HepG2 (cell line): ENCODE data around the gene MYO7A. TPM values are rescaled to one million over a fixed set of nuclear protein-coding genes. Genes with fewer than 3 reads are reported as not detected.

Experiments
- ASH2L ChIP-seq: fragments of 300-600, 200-600 bp; sonication (generic); IDR thresholded peaks from 2 replicates; pipeline ENCODE4 v1.7.0; 2017; ENCODE audit warnings: low read depth, mild to moderate bottlenecking, moderate library complexity, mixed read lengths, low read length; ENCODE audit not compliant: insufficient read length
- ELF4 ChIP-seq: sonication (generic); formaldehyde crosslinking; IDR thresholded peaks from 2 replicates; pipeline ENCODE4 v1.5.0; 2020; ENCODE audit warnings: missing genetic modification reagents, mild to moderate bottlenecking, moderate library complexity, borderline replicate concordance
- GLMP ChIP-seq: sonication (generic); formaldehyde crosslinking; IDR thresholded peaks from 2 replicates; pipeline ENCODE4 v1.9.0; 2021; ENCODE audit warnings: missing genetic modification reagents, mild to moderate bottlenecking, borderline replicate concordance
- HMGA1 ChIP-seq: sonication (generic); formaldehyde crosslinking; conservative IDR thresholded peaks from 2 replicates; pipeline ENCODE4 v1.4.0; 2020; ENCODE audit warnings: missing genetic modification reagents
- KDM4B ChIP-seq: sonication (generic); formaldehyde crosslinking; IDR thresholded peaks from 2 replicates; pipeline ENCODE4 v1.4.0; 2020; ENCODE audit warnings: missing genetic modification reagents
- MLLT10 ChIP-seq: sonication (generic); formaldehyde crosslinking; IDR thresholded peaks from 2 replicates; pipeline ENCODE4 v1.4.0; 2020; ENCODE audit warnings: missing genetic modification reagents
- NFKBIZ ChIP-seq: IDR thresholded peaks from 2 replicates; pipeline ENCODE4 v1.6.1; 2018; ENCODE audit warnings: missing genetic modification reagents, missing compliant biosample characterization
- PHF8 ChIP-seq: sonication (generic); formaldehyde crosslinking; IDR thresholded peaks from 2 replicates; pipeline ENCODE4 v1.5.0; 2020; ENCODE audit warnings: missing genetic modification reagents
- SATB2 ChIP-seq: sonication (generic); formaldehyde crosslinking; IDR thresholded peaks from 2 replicates; pipeline ENCODE4 v1.5.0; 2020; ENCODE audit warnings: missing genetic modification reagents
- ZBTB4 ChIP-seq: sonication (generic); formaldehyde crosslinking; IDR thresholded peaks from 2 replicates; pipeline ENCODE4 v1.4.0; 2020; ENCODE audit warnings: missing genetic modification reagents, mild to moderate bottlenecking, borderline replicate concordance
- ZNF3 ChIP-seq: IDR thresholded peaks from 2 replicates; pipeline ENCODE4 v1.7.0; 2017; ENCODE audit warnings: inconsistent platforms
- ZNF335 ChIP-seq: sonication (generic); formaldehyde crosslinking; IDR thresholded peaks from 2 replicates; pipeline ENCODE4 v1.4.0; 2020; ENCODE audit warnings: missing genetic modification reagents
- ZNF350 ChIP-seq: sonication (generic); formaldehyde crosslinking; IDR thresholded peaks from 2 replicates; pipeline ENCODE4 v1.4.0; 2020; ENCODE audit warnings: mild to moderate bottlenecking, low read depth, missing genetic modification reagents, borderline replicate concordance
- ZNF549 ChIP-seq: sonication (generic); formaldehyde crosslinking; IDR thresholded peaks from 2 replicates; pipeline ENCODE4 v1.5.0; 2020; ENCODE audit warnings: missing genetic modification reagents
- ZNF775 ChIP-seq: sonication (generic); formaldehyde crosslinking; IDR thresholded peaks from 2 replicates; pipeline ENCODE4 v1.4.0; 2020; ENCODE audit warnings: missing genetic modification reagents, mild to moderate bottlenecking, moderate library complexity, borderline replicate concordance
- polyA plus RNA-seq, 8 experiments: library from polyadenylated mRNA; depleted of rRNA in 3 of 8; stranded (reverse) in 7 of 8; unstranded in 1 of 8; fragments of >200 nt; fragmentation: Illumina TruSeq in 4 of 8; extraction: Trizol in 4 of 8; gene quantifications; 2 replicates each; pipeline versions ENCODE4 v1.2.1 to v1.2.3, GENCODE V29; 2011 to 2016; ENCODE audit warnings: low read depth in 4 of 8, missing spikeins in 1 of 8, mixed read lengths in 1 of 8; ENCODE audit not compliant: insufficient read depth in 1 of 8
- total RNA-seq, 5 experiments: library from RNA; depleted of rRNA; stranded (reverse); fragments of >200 nt; fragmentation: Illumina TruSeq; extraction: Trizol; gene quantifications; 2 replicates each; pipeline ENCODE4 v1.2.3, GENCODE V29; 2016; ENCODE audit warnings: low read depth in 1 of 5
- TF ChIP-seq, protein P1 (sequence below): sonication (generic); formaldehyde crosslinking; IDR thresholded peaks from 2 replicates; pipeline ENCODE4 v1.5.0; 2020; ENCODE audit warnings: missing genetic modification reagents
- TF ChIP-seq, protein P2 (sequence below): sonication (generic); formaldehyde crosslinking; IDR thresholded peaks from 2 replicates; pipeline ENCODE4 v1.4.0; 2020; ENCODE audit warnings: missing genetic modification reagents
- TF ChIP-seq, protein P3 (sequence below): sonication (generic); formaldehyde crosslinking; IDR thresholded peaks from 2 replicates; pipeline ENCODE4 v1.5.1; 2020; ENCODE audit warnings: missing genetic modification reagents, mild to moderate bottlenecking, borderline replicate concordance

The MYO7A gene
- total and polyA plus RNA-seq, 2 of the 13 experiments (the other 11 are each of a cell fraction or from before 2014, with no cell fraction given): 7.5 to 10.0 TPM

DNA sequence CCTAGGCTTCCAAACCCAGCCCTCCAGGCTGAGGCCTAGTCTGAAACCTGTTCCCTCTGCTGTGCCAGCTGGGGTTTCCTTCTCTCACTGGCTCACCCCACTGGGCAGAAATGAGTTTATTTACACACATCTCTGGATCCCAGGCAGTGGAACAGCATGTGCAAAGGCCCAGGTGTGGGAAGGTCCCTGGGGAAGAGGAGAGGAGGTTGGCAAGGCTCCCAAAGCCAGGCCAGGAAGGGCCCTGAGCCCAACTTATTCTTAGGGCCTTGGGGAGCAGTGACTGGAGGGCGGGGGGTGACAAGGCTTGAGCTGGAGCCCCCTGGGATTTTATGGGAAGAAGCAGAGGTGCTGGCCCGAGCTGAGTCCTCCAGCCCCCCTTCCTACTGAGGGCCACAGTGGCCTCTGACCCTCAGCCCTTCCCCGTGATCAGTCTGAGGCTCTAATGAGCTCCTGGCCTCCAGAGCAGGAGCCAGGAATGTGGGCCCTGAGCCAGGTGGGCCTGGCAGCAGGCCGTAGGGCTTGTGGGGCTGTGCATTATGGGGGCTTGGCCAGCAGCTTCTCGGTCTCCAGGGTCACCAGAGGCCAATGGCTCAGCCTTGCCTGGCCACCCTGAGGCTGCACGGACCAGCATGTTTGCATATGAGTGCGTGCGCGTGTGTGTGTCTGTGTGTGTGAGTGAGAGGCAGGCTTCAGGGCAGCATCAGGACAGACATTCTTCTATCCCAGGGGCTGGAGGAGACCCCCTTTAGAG, 2.9 kb downstream of the MYO7A start (continued):
- TF ChIP-seq, protein P1, sequence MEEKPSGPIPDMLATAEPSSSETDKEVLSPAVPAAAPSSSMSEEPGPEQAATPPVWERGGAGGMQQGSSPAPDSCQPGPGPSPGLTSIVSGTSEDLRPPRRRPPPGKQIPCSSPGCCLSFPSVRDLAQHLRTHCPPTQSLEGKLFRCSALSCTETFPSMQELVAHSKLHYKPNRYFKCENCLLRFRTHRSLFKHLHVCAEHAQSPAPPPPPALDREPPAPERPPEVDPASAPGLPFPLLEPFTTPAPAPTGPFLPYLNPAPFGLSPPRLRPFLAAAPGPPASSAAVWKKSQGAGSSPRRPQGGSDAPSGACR: peak; percentile 56; the same call in 1 of the 2 replicates
- TF ChIP-seq, protein P2, sequence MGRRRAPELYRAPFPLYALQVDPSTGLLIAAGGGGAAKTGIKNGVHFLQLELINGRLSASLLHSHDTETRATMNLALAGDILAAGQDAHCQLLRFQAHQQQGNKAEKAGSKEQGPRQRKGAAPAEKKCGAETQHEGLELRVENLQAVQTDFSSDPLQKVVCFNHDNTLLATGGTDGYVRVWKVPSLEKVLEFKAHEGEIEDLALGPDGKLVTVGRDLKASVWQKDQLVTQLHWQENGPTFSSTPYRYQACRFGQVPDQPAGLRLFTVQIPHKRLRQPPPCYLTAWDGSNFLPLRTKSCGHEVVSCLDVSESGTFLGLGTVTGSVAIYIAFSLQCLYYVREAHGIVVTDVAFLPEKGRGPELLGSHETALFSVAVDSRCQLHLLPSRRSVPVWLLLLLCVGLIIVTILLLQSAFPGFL (CRISPR knock-in tag): no peak
- TF ChIP-seq HMGA1 (CRISPR knock-in tag) (no peak), ZNF775 (CRISPR knock-in tag) (no peak), ZNF335 (0 out of 2 replicates have a peak, but pooled peaks have one; percentile 47), ZNF549 (CRISPR knock-in tag) (no peak), KDM4B (CRISPR knock-in tag) (0 out of 2 replicates have a peak, but pooled peaks have one; percentile 17), ZNF350 (CRISPR knock-in tag) (0 out of 2 replicates have a peak, but pooled peaks have one; percentile 28), ELF4 (no peak), PHF8 (CRISPR knock-in tag) (peak; percentile 52), GLMP (CRISPR knock-in tag) (no peak), ZBTB4 (no peak), ZNF3 (CRISPR knock-in tag) (no peak), ASH2L (no peak), SATB2 (no peak), MLLT10 (CRISPR knock-in tag) (no peak), NFKBIZ (CRISPR knock-in tag) (no peak)
- TF ChIP-seq, protein P3, sequence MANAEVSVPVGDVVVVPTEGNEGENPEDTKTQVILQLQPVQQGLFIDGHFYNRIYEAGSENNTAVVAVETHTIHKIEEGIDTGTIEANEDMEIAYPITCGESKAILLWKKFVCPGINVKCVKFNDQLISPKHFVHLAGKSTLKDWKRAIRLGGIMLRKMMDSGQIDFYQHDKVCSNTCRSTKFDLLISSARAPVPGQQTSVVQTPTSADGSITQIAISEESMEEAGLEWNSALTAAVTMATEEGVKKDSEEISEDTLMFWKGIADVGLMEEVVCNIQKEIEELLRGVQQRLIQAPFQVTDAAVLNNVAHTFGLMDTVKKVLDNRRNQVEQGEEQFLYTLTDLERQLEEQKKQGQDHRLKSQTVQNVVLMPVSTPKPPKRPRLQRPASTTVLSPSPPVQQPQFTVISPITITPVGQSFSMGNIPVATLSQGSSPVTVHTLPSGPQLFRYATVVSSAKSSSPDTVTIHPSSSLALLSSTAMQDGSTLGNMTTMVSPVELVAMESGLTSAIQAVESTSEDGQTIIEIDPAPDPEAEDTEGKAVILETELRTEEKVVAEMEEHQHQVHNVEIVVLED: no peak
